ENCODE data around the gene UBE2D3. TPM values are rescaled to one million over a fixed set of nuclear protein-coding genes. Genes with fewer than 3 reads are reported as not detected.

Gene UBE2D3
- total RNA-seq, 3 donors from 2014 or later: 374 to 405 (median 392) TPM

DNA sequence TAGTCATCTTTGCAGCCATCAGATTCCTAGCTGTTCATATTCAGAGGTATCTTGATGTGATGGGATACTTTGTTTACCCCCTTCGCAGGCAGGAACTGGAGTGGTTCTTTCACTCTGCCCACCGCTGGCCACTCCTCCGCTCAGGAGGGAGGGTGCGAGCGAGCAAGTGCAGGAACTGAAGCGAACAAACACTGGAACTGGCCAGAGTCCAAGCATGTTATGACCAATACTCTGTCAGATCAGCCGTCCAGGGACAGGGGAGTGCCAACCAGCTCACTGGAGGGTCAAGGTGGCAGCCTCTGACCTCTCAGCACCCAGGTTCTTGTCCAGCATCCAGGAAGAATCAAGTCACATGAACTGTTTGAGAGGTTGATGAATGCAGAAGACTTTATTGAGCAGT, 48.6 kb downstream of the UBE2D3 start:
- H3K9me3 ChIP-seq: no peaks in the 10 kb centered on the region
- H3K27ac ChIP-seq: no peak overlapping the region
- intact Hi-C loops (cut with DNase I; ENCODE audit: low total_unique reads): no loop called here
- no peaks in the 10 kb centered on the region for H3K27me3 ChIP-seq
- H3K36me3 ChIP-seq: no peaks in the 10 kb centered on the region
- no peaks in the 10 kb centered on the region for H3K4me1 ChIP-seq
- TF ChIP-seq POLR2A (IDR thresholded peaks at IDR 0.05) (no peak), POLR2AphosphoS5 (IDR thresholded peaks at IDR 0.05) (no peak)
- TF ChIP-seq, protein P1, sequence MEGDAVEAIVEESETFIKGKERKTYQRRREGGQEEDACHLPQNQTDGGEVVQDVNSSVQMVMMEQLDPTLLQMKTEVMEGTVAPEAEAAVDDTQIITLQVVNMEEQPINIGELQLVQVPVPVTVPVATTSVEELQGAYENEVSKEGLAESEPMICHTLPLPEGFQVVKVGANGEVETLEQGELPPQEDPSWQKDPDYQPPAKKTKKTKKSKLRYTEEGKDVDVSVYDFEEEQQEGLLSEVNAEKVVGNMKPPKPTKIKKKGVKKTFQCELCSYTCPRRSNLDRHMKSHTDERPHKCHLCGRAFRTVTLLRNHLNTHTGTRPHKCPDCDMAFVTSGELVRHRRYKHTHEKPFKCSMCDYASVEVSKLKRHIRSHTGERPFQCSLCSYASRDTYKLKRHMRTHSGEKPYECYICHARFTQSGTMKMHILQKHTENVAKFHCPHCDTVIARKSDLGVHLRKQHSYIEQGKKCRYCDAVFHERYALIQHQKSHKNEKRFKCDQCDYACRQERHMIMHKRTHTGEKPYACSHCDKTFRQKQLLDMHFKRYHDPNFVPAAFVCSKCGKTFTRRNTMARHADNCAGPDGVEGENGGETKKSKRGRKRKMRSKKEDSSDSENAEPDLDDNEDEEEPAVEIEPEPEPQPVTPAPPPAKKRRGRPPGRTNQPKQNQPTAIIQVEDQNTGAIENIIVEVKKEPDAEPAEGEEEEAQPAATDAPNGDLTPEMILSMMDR (IDR thresholded peaks at IDR 0.05): no peak
- DNase-seq (ENCODE audit: low spot score in 2 of 2): no peak
- H3K4me3 ChIP-seq: no peak overlapping the region

DNA sequence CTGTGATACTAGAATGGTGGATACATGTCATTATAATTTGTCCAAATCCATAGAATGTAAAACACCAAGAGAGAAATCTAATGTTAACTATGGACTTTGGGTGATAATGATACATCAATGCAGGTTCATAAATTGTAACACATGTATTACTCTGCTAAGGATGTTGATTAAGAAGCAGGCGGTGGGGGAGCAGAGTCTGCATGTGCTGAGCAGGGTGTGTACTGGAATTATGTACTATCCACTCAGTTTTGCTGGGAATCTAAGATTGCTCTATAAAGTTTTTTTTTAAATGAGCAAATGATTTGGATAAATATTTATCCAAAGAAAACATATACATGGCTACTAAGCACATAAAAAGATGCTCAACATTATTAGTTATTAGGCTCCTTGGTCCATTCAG, 51.5 kb downstream of the UBE2D3 start:
- Histone ChIP-seq H3K4me3 (no peak overlapping the region), H3K9me3 (no peaks in the 10 kb centered on the region), H3K4me1 (no peaks in the 10 kb centered on the region), H3K27me3 (no peaks in the 10 kb centered on the region), H3K36me3 (no peaks in the 10 kb centered on the region), H3K27ac (no peak overlapping the region)
- TF ChIP-seq, protein P1 (IDR thresholded peaks at IDR 0.05): no peak
- TF ChIP-seq POLR2AphosphoS5 (IDR thresholded peaks at IDR 0.05): no peak
- no peak for TF ChIP-seq POLR2A (IDR thresholded peaks at IDR 0.05)
- DNase-seq (ENCODE audit: low spot score in 2 of 2): no peak
- intact Hi-C loops (cut with DNase I; ENCODE audit: low total_unique reads): no loop called here

GRCh38 chr4:102774254-102774653, 53.1 kb downstream of the UBE2D3 start:
- Histone ChIP-seq H3K27ac (no peak overlapping the region), H3K4me3 (no peak overlapping the region), H3K4me1 (no peaks in the 10 kb centered on the region), H3K27me3 (no peaks in the 10 kb centered on the region), H3K36me3 (no peaks in the 10 kb centered on the region), H3K9me3 (no peaks in the 10 kb centered on the region)
- intact Hi-C loops (cut with DNase I; ENCODE audit: low total_unique reads): no loop called here
- TF ChIP-seq, protein P1 (IDR thresholded peaks at IDR 0.05): no peak
- TF ChIP-seq POLR2AphosphoS5 (IDR thresholded peaks at IDR 0.05): no peak
- DNase-seq (ENCODE audit: low spot score in 2 of 2): no peak

DNA sequence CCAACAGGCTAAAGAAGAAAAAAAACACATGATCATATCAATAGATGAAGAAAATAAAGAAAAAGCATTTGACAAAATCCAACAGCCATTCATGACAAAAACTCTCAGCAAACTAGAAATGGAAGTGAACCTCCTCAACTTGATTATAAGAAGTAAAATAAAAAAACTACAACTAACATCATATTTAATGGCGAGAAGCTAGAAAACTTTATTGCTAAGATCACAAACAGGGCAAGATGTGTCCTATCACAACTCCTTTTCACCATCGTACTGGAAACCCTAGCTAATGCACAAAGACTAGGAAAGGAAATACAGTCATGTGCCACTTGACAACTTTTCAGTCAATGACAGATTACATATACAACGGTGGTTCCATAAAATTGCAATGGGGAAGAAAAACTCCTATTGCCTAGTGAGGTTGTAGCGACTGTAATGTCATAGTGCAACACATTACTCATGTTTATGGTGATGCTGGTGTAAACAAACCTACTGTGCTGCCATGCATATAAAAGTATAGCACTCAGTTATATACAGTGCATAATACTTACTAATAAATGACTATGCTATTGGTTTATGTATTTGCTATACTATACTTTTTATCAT, 54.5 kb downstream of the UBE2D3 start:
- Histone ChIP-seq H3K4me1 (no peaks in the 10 kb centered on the region), H3K27me3 (no peaks in the 10 kb centered on the region), H3K36me3 (no peaks in the 10 kb centered on the region), H3K27ac (no peak overlapping the region), H3K4me3 (no peak overlapping the region), H3K9me3 (no peaks in the 10 kb centered on the region)
- intact Hi-C loops (cut with DNase I; ENCODE audit: low total_unique reads): no loop called here
- TF ChIP-seq, protein P1 (IDR thresholded peaks at IDR 0.05): no peak
- TF ChIP-seq POLR2A (IDR thresholded peaks at IDR 0.05) (no peak), POLR2AphosphoS5 (IDR thresholded peaks at IDR 0.05) (no peak)
- DNase-seq (ENCODE audit: low spot score in 2 of 2): no peak

GRCh38 chr4:102764901-102765300, 62.5 kb downstream of the UBE2D3 start:
- Histone ChIP-seq H3K9me3 (no peaks in the 10 kb centered on the region), H3K4me1 (no peaks in the 10 kb centered on the region), H3K27ac (no peak overlapping the region), H3K27me3 (no peaks in the 10 kb centered on the region), H3K4me3 (no peak overlapping the region), H3K36me3 (no peaks in the 10 kb centered on the region)
- intact Hi-C loops (cut with DNase I; ENCODE audit: low total_unique reads): loop anchor here (2.0 kb wide), 1 partner anchor 76 kb away; no protein-coding TSS in a partner anchor
- TF ChIP-seq POLR2A (IDR thresholded peaks at IDR 0.05): no peak
- TF ChIP-seq POLR2AphosphoS5 (IDR thresholded peaks at IDR 0.05): no peak
- DNase-seq (ENCODE audit: low spot score in 2 of 2): no peak

Measured in breast epithelium (tissue), 4 donors.